OCI-LY7 (cell line): Measurements from ENCODE around the gene TFG.

Experiments used
- CTCF ChIP-seq: fragments of 200-600 bp; sonication (generic); conservative IDR thresholded peaks from 2 replicates; pipeline ENCODE4 v1.5.1; 2014; ENCODE audit warnings: mild to moderate bottlenecking, antibody characterized with exemption, low read length, moderate library complexity, mixed read lengths
- EZH2phosphoT487 ChIP-seq: fragments of 200-600 bp; sonication (generic); IDR thresholded peaks from 2 replicates; pipeline ENCODE4 v1.6.1; 2018; ENCODE audit warnings: low read depth, borderline replicate concordance, mild to moderate bottlenecking, mixed run types, antibody characterized with exemption, low read length, moderate library complexity, mixed read lengths

GRCh38 chr3:100765437-100765975, 56.2 kb downstream of the TFG start:
- TF ChIP-seq CTCF (no peak), EZH2phosphoT487 (no peak)
